Heart left ventricle (tissue), 16 donors: Measurements from ENCODE around the gene TDO2. TPM values are rescaled to one million over a fixed set of nuclear protein-coding genes. Genes with fewer than 3 reads are reported as not detected.

Experiments used
- ATAC-seq, 4 donors: fragments of 200-7000 bp; cut with Tn5 transposase; one replicate each; pipeline ENCODE4 v1.9.1; 2020 to 2022; ENCODE audit warnings: moderate library complexity in 4 of 4, mild to moderate bottlenecking in 3 of 4, moderate number of reproducible peaks in 1 of 4
- DNase-seq, 5 donors: peaks; one replicate each; pipeline ENCODE4 v3.0.0-alpha.2; 2020
- H3K27ac ChIP-seq, 12 donors: fragments of 200-600 bp; sonication (generic) in 4 of 12; one replicate each; pipeline versions ENCODE4 v1.5.0 to v1.8.0; 2016 to 2022; ENCODE audit warnings: mild to moderate bottlenecking in 2 of 12
- H3K27me3 ChIP-seq, 9 donors: fragments of 200-600 bp; sonication (generic) in 2 of 9; one replicate each; pipeline versions ENCODE4 v1.5.1 to v1.8.0; 2016 to 2022; ENCODE audit warnings: mild to moderate bottlenecking in 3 of 9
- H3K36me3 ChIP-seq, 9 donors: fragments of 200-600 bp; sonication (generic) in 2 of 9; one replicate each; pipeline versions ENCODE4 v1.5.0 to v1.8.0; 2018 to 2022; ENCODE audit warnings: mild to moderate bottlenecking in 2 of 9
- H3K4me1 ChIP-seq, 12 donors: fragments of 200-600 bp; sonication (generic) in 4 of 12; one replicate each; pipeline versions ENCODE4 v1.5.0 to v1.8.0; 2016 to 2022; ENCODE audit warnings: mild to moderate bottlenecking in 3 of 12
- H3K4me3 ChIP-seq, 12 donors: fragments of 200-600 bp; sonication (generic) in 4 of 12; one replicate each; pipeline versions ENCODE4 v1.5.0 to v1.8.0; 2017 to 2022; ENCODE audit warnings: mild to moderate bottlenecking in 9 of 12, moderate library complexity in 4 of 12
- H3K9me3 ChIP-seq, 12 donors: fragments of 200-600 bp; sonication (generic) in 4 of 12; one replicate each; pipeline versions ENCODE4 v1.5.0 to v1.8.0; 2016 to 2022; ENCODE audit warnings: mild to moderate bottlenecking in 1 of 12
- POLR2A ChIP-seq, 2 donors: fragments of 450-650 bp; IDR thresholded peaks; one replicate each; pipeline ENCODE4 v1.6.1; 2017; ENCODE audit warnings: antibody characterized with exemption in 2 of 2, mild to moderate bottlenecking in 2 of 2, moderate library complexity in 2 of 2
- WGBS, 4 donors: extraction: QIAGEN DNeasy Blood & Tissue Kit in 2 of 4; methylation state at CpG; one replicate each; pipeline versions ENCODE4 v1.1.5 to v1.1.7; 2013 to 2018; 5-methylcytosine and 5-hydroxymethylcytosine counted together
- intact Hi-C, 10 donors: fragments of 100-400 bp; cut with DNase I; formaldehyde crosslinking; loops; one replicate each; pipeline versions ENCODE4 v1.11.1 to v1.14.2; 2022
- long read RNA-seq, 3 donors: library from polyadenylated mRNA; unstranded; transcript quantifications; one replicate each; pipeline ENCODE4 v2.0.0, GENCODE V29; 2020 to 2021
- polyA plus RNA-seq, 2 donors: library from polyadenylated mRNA; stranded (reverse); fragments of 200-250 nt; gene quantifications; one replicate each; pipeline ENCODE4 v1.2.3, GENCODE V29; 2013
- total RNA-seq, 9 donors: library from RNA; depleted of rRNA in 2 of 9; stranded (reverse); fragments of >200 nt in 2 of 9; fragmentation: NEBNext Ultra II Directional in 3 of 9; extraction: Animal tissue kit (Norgen Biotek cat#: 25700) in 3 of 9; gene quantifications; one replicate each; pipeline versions ENCODE4 v1.1.0 to v1.2.4, GENCODE V29; 2016 to 2023
- TF ChIP-seq, protein P1 (sequence below), 12 donors: fragments of 200-600 bp; sonication (generic) in 4 of 12; IDR thresholded peaks; one replicate each; pipeline versions ENCODE4 v1.5.0 to v1.8.0; 2018 to 2022; ENCODE audit warnings: antibody characterized with exemption in 12 of 12, mild to moderate bottlenecking in 5 of 12
- donor health status: ischemic (EF 13 %, LVEDD 7.1; RV severe dilation, severe dysfunction).
- donor health status: healthy with polysubstance abuse.
- donor health status: DM: no; HTN: yes; CAD: no.
- donor health status: DM: no; HTN: no; CAD: no.
- donor health status: ischemic (EF 25% LVEDD 6.9; RV normal size, moderate dysfunction).
- donor health status: ischemic (EF 25% LVEDD 5.7; RV mildly dilated, moderate dysfunction).
- donor health status: healthy.
- donor health status: DM: yes; HTN: yes; CAD: no.
- donor health status: ischemic (EF 35%, LVEDD 5.7; RV mildly dilated, moderate dysfunction).
- donor health status: nonischemic (EF 11% LVEDD 7.7; RV severe dilation, severe dysfunction).
- donor health status: DM: yes; HTN: yes; CAD: no.
- donor health status: PGD.
- donor health status: ischemic (EF 29% LVEDD 5.4; RV normal size, mild dysfunction).
- donor health status: nonischemic (EF 23%, LVEDD 6.1; RV moderate dilation, normal function).

Gene TDO2
- total RNA-seq, result 1 to 10 TPM in 1 of 9 donors, under 1 TPM in 2, not detected in 6; 0.18 to 1.5 (median 0.29) TPM
- under 1 TPM in 1 of 2 donors, not detected in 1; 0.04 TPM for polyA plus RNA-seq
- long read RNA-seq, donor 1, result 0 reads
- long read RNA-seq, donor 2, result 0 reads
- long read RNA-seq, donor 3, result 0 reads

DNA sequence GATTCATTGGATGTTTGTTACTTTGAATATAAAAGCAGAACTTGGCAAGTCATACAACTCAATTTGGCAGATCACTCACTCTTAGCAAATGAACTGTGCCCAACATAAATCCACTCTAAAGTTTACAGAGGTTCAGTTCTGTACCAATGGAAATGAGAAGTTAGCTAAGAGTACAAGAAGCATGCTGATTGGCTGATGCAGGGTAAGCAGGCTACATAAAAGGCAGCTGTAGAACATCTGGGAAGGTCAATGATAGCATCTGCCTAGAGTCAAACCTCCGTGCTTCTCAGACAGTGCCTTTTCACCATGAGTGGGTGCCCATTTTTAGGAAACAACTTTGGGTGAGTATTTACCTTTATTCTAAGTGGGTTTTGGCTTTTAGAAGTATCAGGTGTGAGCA is at the start of gene TDO2:
TDO2 (plus strand) TSS at position 244 of the 400 bp plus-strand sequence; CDS start at position 307, 63 bp downstream.
- Histone ChIP-seq H3K27me3 (no peaks in the 10 kb centered on the region), H3K4me3 (no peak within 1 kb of the TSS), H3K27ac (no peak within 1 kb of the TSS), H3K9me3 (peaks cover 0 to 6% (median 0%) of the 10 kb centered on the region in 12 donors), H3K36me3 (no peaks in the 10 kb centered on the region), H3K4me1 (peaks cover 0 to 13% (median 0%) of the 10 kb centered on the region in 12 donors)
- DNase-seq, result no peak
- intact Hi-C loops, result no loop called here
- ATAC-seq, result no peak
- WGBS, 4 donors, result 38 to 63% (median 52%) methylated on average over 1 of the region's 1 CpG
- TF ChIP-seq, protein P1, sequence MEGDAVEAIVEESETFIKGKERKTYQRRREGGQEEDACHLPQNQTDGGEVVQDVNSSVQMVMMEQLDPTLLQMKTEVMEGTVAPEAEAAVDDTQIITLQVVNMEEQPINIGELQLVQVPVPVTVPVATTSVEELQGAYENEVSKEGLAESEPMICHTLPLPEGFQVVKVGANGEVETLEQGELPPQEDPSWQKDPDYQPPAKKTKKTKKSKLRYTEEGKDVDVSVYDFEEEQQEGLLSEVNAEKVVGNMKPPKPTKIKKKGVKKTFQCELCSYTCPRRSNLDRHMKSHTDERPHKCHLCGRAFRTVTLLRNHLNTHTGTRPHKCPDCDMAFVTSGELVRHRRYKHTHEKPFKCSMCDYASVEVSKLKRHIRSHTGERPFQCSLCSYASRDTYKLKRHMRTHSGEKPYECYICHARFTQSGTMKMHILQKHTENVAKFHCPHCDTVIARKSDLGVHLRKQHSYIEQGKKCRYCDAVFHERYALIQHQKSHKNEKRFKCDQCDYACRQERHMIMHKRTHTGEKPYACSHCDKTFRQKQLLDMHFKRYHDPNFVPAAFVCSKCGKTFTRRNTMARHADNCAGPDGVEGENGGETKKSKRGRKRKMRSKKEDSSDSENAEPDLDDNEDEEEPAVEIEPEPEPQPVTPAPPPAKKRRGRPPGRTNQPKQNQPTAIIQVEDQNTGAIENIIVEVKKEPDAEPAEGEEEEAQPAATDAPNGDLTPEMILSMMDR (IDR thresholded peaks at IDR 0.05), result no peak
- no peak for TF ChIP-seq POLR2A (IDR thresholded peaks at IDR 0.05)

DNA sequence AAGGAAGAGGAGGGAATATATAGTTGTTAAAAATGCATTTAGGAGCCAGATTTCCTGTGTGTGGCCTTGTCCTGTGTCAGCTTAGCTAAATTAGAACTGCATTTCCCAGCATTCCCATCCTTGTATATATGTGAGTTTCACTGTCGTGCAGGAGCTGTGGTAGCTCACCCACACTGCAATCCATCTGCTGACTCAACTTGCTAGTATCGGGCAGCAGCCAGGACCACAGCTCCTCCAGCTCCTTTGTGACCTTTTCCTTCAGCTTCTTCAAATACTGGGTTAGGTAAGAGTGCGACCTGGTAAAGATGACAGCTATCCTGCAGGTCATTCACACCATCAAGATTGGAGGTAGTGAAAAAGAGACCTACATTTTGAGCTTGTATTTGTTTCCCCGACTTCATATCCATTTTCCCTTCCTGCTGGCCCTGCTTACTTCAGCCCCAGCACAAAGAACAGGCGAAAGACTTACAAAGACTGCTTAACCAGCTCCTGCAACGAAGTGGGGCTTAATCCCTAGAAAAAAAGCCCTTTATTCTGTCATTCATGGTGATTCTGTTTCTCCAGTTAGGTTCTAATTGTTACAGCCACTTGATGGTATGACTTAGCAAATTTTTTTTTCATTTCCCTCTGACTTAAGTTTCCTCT is 48.8 kb upstream of the TDO2 start:
- TF ChIP-seq POLR2A (IDR thresholded peaks at IDR 0.05), result no peak
- TF ChIP-seq, protein P1 (IDR thresholded peaks at IDR 0.05), result no peak
- Histone ChIP-seq H3K9me3 (no peaks in the 10 kb centered on the region), H3K4me1 (no peaks in the 10 kb centered on the region), H3K36me3 (no peaks in the 10 kb centered on the region), H3K27me3 (no peaks in the 10 kb centered on the region), H3K4me3 (no peak overlapping the region), H3K27ac (no peak overlapping the region)
- WGBS, 4 donors, result 71 to 75% (median 73%) methylated on average over 6 of the region's 6 CpGs
- intact Hi-C loops, result no loop called here
- ATAC-seq, result no peak
- DNase-seq, result no peak

DNA sequence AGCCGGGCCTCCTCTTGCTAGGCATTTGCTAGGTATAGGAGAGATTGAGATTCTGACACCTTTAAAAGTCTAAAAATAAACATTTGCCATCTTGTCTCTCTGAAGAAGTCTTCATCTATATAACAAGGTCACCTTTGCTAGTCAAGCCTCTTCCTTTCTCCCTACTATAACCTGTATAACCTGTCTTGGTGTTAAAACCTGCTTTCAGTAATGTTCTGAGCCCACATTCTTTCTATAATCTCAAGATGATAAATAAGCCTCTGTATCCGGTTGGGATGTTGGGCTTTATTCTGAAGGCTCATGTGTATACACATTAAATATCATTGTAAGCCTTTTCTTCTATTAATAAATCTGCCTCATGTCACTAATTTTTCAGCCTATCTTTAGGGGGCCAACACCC is 47.6 kb upstream of the TDO2 start:
- TF ChIP-seq, protein P1 (IDR thresholded peaks at IDR 0.05), result no peak
- no peak for TF ChIP-seq POLR2A (IDR thresholded peaks at IDR 0.05)
- 72 to 80% (median 76%) methylated on average over 2 of the region's 2 CpGs for WGBS, 4 donors
- no peak for ATAC-seq
- H3K9me3 ChIP-seq, result no peaks in the 10 kb centered on the region
- no peak for DNase-seq
- H3K27me3 ChIP-seq, result no peaks in the 10 kb centered on the region
- no peaks in the 10 kb centered on the region for H3K4me1 ChIP-seq
- H3K27ac ChIP-seq, result no peak overlapping the region
- no peaks in the 10 kb centered on the region for H3K36me3 ChIP-seq
- no peak overlapping the region for H3K4me3 ChIP-seq
- intact Hi-C loops, result no loop called here

DNA sequence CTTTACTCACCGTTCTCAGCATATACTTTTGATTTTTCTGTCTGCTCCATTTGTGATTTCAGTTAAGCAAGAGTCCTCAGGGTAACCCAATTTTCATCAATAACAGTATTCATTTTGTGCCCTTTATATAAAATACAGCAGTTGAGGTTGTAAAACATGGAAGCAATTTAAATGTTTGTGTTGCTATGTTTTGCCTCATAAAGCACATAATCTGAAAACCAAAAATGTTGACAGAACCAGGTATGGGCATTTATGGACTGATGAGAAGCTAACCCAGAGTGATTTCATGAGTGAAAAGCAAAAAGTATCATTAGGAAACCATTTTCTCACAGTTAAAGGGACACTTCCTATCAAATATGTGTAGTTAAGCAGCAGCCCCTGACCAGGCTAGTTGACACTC is 37.3 kb upstream of the TDO2 start, which contains the start of gene ASIC5:
ASIC5 (minus strand) TSS at position 101 of the 400 bp plus-strand sequence; CDS start at position 50, 51 bp downstream.
- ATAC-seq (no peak), DNase-seq (no peak)
- intact Hi-C loops, result no loop called here
- no peaks in the 10 kb centered on the region for H3K27me3 ChIP-seq
- H3K36me3 ChIP-seq, result no peaks in the 10 kb centered on the region
- H3K9me3 ChIP-seq, result peaks cover 0 to 4% (median 0%) of the 10 kb centered on the region in 12 donors
- H3K4me1 ChIP-seq, result no peaks in the 10 kb centered on the region
- 0 to 42% (median 0%) methylated on average over 1 of the region's 1 CpG for WGBS, 4 donors
- H3K27ac ChIP-seq, result no peak within 1 kb of the TSS
- no peak for TF ChIP-seq POLR2A (IDR thresholded peaks at IDR 0.05)
- TF ChIP-seq, protein P1 (IDR thresholded peaks at IDR 0.05), result no peak
- no peak within 1 kb of the TSS for H3K4me3 ChIP-seq
